GM21825 (cell line): Measurements from ENCODE around the gene STIM2.
"Not testable (repeated sequence)": the region's sequence is repeated elsewhere in the genome, so short reads cannot be mapped to it uniquely, and the experiment has no call there.

Experiments used
- ATAC-seq: cut with Tn5 transposase; IDR thresholded peaks from one replicate; pipeline ENCODE4 v1.9.1; 2021; ENCODE audit warnings: mild to moderate bottlenecking, moderate library complexity; ENCODE audit not compliant: unreplicated experiment

The STIM2 gene

DNA sequence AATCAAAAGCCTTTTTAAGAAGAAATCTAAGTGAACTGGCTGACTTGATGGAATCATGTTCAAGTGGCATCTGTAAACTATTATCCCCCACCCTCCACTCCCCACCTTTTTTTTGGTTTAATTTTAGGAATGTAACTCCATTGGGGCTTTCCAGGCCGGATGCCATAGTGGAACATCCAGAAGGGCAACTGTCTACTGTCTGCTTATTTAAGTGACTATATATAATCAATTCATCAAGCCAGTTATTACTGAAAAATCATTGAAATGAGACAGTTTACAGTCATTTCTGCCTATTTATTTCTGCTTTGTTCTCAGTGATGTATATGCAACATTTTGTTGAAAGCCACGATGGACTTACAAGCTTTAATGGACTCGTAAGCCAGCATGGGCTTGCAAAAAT lies 162.3 kb downstream of the STIM2 start:
- no peak for ATAC-seq

GRCh38 chr4:27023366-27023765 lies 162.7 kb downstream of the STIM2 start:
- ATAC-seq = no peak

DNA sequence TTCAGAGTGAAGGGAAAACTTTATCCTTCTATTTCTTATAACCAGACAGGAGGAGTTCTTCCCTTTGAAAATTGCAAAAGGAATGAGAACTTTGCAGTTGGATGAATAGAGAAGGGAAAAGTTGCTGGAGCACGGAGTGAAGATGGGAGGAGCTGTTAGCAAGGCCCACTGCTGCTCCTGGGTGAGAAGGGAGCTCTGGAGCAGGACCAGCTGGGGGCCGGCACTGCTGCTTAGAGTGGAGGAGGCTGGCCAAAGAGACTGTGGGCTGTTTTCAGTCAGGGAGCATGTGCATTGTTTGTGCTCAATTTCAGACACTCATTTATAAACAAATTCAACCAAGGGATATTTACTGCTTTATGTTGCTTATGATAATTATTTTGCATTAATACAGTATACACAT lies 164.2 kb downstream of the STIM2 start:
- no peak for ATAC-seq

DNA sequence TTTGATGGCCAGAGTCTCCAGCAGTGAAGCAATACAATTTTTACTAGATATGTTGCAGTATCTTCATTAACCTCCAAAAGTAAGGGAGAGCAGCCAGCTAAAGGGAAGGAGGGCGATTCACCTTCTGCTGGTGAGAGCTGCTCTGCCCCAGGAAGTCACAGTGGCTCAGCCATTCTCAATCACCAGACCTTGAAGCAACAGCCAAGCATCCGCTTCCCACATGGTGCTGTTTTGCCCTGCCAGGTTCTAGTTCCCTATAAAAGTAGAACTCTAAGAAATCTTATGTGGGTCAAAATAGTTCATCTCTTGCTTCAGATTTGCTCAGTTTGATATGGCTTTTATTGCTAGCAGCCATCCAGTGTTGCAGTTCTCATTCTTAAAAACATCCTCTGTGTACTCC lies 166.8 kb downstream of the STIM2 start:
- no peak for ATAC-seq

GRCh38 chr4:27035127-27035526 lies 174.5 kb downstream of the STIM2 start:
- not testable (repeated sequence) for ATAC-seq

DNA sequence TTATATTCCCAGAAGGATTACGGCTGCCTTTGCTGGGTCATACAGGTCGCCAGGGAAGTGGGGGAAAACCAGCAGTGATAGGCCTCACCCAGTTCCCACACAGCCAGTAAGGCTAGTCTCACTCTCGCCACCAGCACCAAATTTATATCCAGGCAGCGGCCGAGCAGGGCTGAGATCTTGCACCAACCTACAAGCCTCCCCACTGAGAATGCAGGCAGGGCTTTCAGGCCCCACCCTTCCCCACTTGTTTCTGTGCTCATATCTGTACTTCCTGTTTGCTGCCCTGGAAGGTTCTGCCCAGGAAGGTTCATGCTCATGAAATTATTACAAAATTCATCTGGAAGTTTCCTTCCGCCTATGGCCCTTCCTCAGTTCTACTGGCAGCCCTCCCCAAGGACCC lies 179.7 kb downstream of the STIM2 start:
- ATAC-seq = no peak

- ATAC-seq = no peak
These were observed 181.8 kb downstream of the STIM2 start for GRCh38 chr4:27042411-27042810.

- no peak for ATAC-seq
These were observed 182.6 kb downstream of the STIM2 start for GRCh38 chr4:27043200-27043599.

- ATAC-seq = no peak
These were observed 186.2 kb downstream of the STIM2 start for GRCh38 chr4:27046851-27047250.

DNA sequence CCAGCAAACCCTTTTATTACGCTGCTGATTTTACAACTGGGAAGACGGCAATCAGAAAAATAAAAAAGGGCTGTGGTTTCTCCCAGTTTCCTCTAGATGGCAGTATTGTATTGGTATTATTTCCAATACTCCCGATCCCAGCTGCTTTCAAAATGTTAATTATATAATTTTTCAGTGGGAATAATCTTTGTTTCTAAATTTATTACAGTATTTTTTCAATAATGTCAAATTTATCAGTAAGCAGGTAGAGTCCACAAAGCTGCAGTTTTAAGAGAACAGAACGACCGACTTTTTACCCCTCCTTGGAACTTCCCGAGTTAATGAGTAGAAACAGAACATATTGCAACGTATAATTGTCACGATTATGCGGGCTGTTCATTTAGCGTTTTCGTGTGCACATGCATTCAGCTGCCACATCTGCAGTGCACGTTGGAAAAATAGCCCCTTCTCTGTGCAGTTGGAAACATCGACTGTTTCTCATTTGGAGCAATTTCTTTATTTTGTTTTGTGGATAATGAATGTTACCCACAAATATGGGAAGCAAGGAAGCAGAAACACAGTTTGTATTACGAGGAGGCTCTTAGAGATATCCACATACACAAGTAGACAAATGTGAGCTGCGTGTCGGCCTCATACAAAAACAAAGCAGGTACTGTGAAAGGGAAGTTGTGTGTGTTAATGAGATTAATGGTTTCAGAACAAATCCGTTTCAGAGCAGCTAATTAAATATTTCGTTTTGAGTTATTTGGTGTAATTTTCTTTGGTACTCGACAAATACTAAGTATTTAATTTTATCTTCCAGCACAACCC lies 188.0 kb downstream of the STIM2 start:
- no peak for ATAC-seq

DNA sequence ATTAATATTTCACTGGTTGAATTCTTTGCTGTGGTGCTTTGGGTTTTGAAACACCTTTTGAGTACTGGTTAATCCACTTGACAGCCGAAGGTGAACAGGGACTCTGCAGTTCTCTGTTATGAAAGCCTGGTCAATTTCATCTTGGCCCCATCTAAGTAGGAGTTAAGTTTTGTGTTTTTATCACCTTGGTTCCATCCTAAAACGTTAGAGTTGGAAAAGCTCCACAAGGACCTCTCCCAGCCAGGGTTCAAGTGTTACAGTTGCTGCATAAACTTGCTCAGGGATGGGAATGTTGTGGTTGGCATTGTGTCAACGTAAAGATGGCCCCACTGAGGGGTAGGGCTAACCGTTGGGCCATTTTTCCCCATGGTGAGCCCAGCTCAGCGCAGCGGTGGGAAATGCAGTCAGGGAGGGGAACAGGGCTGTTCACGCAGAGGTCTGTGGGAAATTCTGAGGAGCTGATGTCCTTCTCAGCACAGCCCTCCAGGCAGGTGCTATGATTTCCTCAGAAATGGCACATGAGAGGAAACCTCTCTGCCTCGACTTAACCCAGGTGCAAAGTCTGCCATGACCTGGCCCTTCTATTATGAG lies 188.7 kb downstream of the STIM2 start:
- no peak for ATAC-seq

DNA sequence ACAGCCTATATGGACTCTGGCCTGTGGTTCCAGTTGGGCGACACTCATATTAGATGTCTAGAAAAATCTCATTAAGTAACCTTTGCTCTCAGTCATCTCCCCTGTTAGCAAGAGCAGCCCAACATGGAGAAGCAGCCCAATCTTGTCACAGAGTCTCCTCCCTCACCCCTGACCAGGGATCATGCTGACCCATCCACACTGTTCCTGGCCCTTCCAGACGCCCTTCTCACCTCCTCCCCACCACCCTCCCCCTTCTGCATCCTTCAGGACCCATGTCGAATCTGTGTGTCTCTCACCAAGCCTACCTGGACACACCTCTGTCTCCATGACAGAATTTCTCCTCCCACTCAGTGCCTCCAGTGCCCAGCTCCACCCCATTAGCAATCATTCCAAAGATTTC lies 190.1 kb downstream of the STIM2 start:
- no peak for ATAC-seq

DNA sequence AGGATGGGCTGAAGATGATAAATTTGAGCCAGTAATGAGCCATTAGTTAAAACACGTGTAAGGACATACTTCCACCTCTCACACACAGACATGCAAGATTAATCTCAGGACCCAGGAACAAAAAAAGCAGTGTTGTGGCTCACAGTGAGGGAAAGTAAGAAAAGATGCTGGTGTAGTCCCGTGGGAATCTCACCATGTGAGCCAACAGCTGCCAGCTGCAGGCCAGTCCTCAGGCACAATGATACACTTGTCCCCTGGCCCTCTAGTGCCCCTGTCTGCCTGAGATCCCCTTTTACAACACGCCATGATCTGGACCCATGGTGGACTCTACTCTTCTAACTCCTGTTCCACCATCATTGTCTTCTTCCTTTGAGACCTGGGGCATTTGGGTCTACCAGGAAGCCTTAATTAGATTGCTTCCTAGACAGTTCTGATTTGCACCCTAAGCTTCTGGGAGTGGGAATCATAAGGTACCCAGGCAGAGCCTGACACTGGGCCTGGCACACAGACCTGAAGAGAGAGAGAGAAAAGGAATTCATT lies 194.7 kb downstream of the STIM2 start:
- no peak for ATAC-seq

- ATAC-seq = no peak
These were observed 195.6 kb downstream of the STIM2 start for GRCh38 chr4:27056281-27056680.

DNA sequence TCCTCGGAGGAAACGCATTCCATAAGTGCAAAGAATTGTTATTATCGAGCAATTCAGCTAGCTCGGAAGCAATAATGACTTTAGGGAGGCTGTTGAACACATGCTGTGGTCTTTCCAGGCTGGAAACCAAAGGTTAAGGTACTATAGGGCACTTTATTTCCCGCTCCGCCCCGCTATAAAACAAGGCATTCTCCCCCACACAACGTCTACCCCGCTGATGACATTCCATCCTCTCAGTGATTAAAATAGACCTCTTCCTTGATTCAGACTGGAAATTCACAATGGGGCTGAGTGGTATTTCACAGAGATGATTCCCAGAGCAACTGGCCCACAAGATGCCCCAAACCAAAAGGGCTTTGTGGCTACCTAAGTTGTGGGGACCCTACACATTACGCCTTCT lies 196.4 kb downstream of the STIM2 start:
- ATAC-seq = no peak

GRCh38 chr4:27057662-27058061 lies 197.0 kb downstream of the STIM2 start:
- no peak for ATAC-seq

- ATAC-seq = no peak
These were observed 198.3 kb downstream of the STIM2 start for GRCh38 chr4:27058819-27059406.

- no peak for ATAC-seq
These were observed 198.8 kb downstream of the STIM2 start for GRCh38 chr4:27059446-27059845.

GRCh38 chr4:27062256-27062655 lies 201.6 kb downstream of the STIM2 start:
- no peak for ATAC-seq

DNA sequence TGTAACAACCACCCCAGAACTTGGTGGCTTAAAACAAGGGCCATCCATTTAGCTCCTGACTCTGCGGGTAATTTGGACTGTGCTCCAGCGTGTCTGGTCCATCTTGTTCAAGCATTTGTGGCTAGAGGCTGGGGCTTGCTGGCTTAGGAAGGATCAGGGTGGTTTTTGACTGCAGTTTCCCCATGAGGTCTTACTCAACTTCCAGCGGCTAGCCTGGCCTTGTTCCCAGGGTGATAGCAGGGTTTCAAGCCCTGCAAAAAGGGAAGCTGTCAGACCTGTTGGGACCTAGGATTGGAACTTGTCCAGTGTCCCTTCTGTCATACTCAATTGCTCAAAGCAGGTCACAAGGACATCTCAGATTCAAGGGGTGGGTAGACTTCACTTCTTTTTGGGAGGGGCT lies 205.9 kb downstream of the STIM2 start:
- ATAC-seq = no peak

GRCh38 chr4:27068151-27068867 lies 207.7 kb downstream of the STIM2 start:
- no peak for ATAC-seq
